Liver (tissue), 3 donors: ENCODE results near the gene HTD2.

Source experiments
- ATF3 ChIP-seq: IDR thresholded peaks from 2 replicates; pipeline ENCODE4 v1.6.1; 2016; ENCODE audit warnings: antibody characterized with exemption
- CTCF ChIP-seq: fragments of 150-350 bp; IDR thresholded peaks from 2 replicates; pipeline ENCODE4 v1.5.1; 2017; ENCODE audit warnings: improper control_type of control experiment, low read depth, low read length; ENCODE audit not compliant: missing input control
- FOXA1 ChIP-seq: IDR thresholded peaks from 2 replicates; pipeline ENCODE4 v1.6.1; 2016; ENCODE audit warnings: antibody characterized with exemption
- GABPA ChIP-seq, 2 donors: IDR thresholded peaks in 1 of 2; conservative IDR thresholded peaks in 1 of 2; 2 replicates each; pipeline ENCODE4 v1.6.1; 2016; ENCODE audit warnings: antibody characterized with exemption in 2 of 2, mild to moderate bottlenecking in 1 of 2, moderate library complexity in 1 of 2
- JUND ChIP-seq, 2 donors: IDR thresholded peaks; 2 replicates each; pipeline ENCODE4 v1.6.1; 2016; ENCODE audit warnings: antibody characterized with exemption in 2 of 2
- MAX ChIP-seq: IDR thresholded peaks from 2 replicates; pipeline ENCODE4 v1.6.1; 2016; ENCODE audit warnings: antibody characterized with exemption
- NR2F2 ChIP-seq: IDR thresholded peaks from 2 replicates; pipeline ENCODE4 v1.6.1; 2016; ENCODE audit warnings: antibody characterized with exemption
- RAD21 ChIP-seq, 2 donors: IDR thresholded peaks; 2 replicates each; pipeline ENCODE4 v1.6.1; 2016; ENCODE audit warnings: antibody characterized with exemption in 2 of 2, mild to moderate bottlenecking in 2 of 2
- RXRA ChIP-seq, 2 donors: IDR thresholded peaks; 2 replicates each; pipeline ENCODE4 v1.6.1; 2017 to 2018; ENCODE audit warnings: antibody characterized with exemption in 2 of 2, mild to moderate bottlenecking in 1 of 2
- TAF1 ChIP-seq: conservative IDR thresholded peaks from 2 replicates; pipeline ENCODE4 v1.6.1; 2016; ENCODE audit warnings: antibody characterized with exemption, mild to moderate bottlenecking
- YY1 ChIP-seq: IDR thresholded peaks from 2 replicates; pipeline ENCODE4 v1.6.1; 2016; ENCODE audit warnings: antibody characterized with exemption, mild to moderate bottlenecking
- ZBTB33 ChIP-seq: IDR thresholded peaks from 2 replicates; pipeline ENCODE4 v1.6.1; 2016; ENCODE audit warnings: antibody characterized with exemption
- TF ChIP-seq, protein P1 (sequence below): IDR thresholded peaks from 2 replicates; pipeline ENCODE4 v1.6.1; 2016; ENCODE audit warnings: antibody characterized with exemption, mild to moderate bottlenecking
- donor health status: healthy.
- donor health status: healthy.

- no peak for TF ChIP-seq CTCF
- TF ChIP-seq YY1: no peak
- no peak for TF ChIP-seq GABPA (IDR thresholded peaks at IDR 0.05 in 1 of 2, conservative IDR thresholded peaks at IDR 0.05 in 1 of 2)
- no peak for TF ChIP-seq JUND (IDR thresholded peaks at IDR 0.05)
- TF ChIP-seq NR2F2: no peak
- TF ChIP-seq TAF1: no peak
- TF ChIP-seq FOXA1: no peak
- TF ChIP-seq, protein P1, sequence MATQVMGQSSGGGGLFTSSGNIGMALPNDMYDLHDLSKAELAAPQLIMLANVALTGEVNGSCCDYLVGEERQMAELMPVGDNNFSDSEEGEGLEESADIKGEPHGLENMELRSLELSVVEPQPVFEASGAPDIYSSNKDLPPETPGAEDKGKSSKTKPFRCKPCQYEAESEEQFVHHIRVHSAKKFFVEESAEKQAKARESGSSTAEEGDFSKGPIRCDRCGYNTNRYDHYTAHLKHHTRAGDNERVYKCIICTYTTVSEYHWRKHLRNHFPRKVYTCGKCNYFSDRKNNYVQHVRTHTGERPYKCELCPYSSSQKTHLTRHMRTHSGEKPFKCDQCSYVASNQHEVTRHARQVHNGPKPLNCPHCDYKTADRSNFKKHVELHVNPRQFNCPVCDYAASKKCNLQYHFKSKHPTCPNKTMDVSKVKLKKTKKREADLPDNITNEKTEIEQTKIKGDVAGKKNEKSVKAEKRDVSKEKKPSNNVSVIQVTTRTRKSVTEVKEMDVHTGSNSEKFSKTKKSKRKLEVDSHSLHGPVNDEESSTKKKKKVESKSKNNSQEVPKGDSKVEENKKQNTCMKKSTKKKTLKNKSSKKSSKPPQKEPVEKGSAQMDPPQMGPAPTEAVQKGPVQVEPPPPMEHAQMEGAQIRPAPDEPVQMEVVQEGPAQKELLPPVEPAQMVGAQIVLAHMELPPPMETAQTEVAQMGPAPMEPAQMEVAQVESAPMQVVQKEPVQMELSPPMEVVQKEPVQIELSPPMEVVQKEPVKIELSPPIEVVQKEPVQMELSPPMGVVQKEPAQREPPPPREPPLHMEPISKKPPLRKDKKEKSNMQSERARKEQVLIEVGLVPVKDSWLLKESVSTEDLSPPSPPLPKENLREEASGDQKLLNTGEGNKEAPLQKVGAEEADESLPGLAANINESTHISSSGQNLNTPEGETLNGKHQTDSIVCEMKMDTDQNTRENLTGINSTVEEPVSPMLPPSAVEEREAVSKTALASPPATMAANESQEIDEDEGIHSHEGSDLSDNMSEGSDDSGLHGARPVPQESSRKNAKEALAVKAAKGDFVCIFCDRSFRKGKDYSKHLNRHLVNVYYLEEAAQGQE: no peak
- no peak for TF ChIP-seq RXRA (IDR thresholded peaks at IDR 0.05)
- no peak for TF ChIP-seq RAD21 (IDR thresholded peaks at IDR 0.05)
- TF ChIP-seq ATF3: no peak
- TF ChIP-seq ZBTB33: no peak
- no peak for TF ChIP-seq MAX
Measured at GRCh38 chr3:58321791-58322190, 15.5 kb downstream of the HTD2 start.
